T-helper 1 cell treated with Interleukin-12 subunit alpha and Interleukin-12 subunit beta and Interleukin-4 antibody, amounts not matched to agents 30 ng/mL and 1 ng/mL, for 36 hours (primary cell): ENCODE results near the gene SDC1. TPM values are rescaled to one million over a fixed set of nuclear protein-coding genes. Genes with fewer than 3 reads are reported as not detected.

Experiments
- intact Hi-C: fragments of 100-400 bp; cut with micrococcal nuclease; formaldehyde crosslinking; loops from one replicate; pipeline ENCODE4 v1.15.1; 2024
- total RNA-seq: library from RNA; stranded (reverse); gene quantifications from 2 replicates; pipeline ENCODE4 v1.2.3, GENCODE V29; 2022

The SDC1 gene
- total RNA-seq, 1 donor from 2014 or later, result not detected

DNA sequence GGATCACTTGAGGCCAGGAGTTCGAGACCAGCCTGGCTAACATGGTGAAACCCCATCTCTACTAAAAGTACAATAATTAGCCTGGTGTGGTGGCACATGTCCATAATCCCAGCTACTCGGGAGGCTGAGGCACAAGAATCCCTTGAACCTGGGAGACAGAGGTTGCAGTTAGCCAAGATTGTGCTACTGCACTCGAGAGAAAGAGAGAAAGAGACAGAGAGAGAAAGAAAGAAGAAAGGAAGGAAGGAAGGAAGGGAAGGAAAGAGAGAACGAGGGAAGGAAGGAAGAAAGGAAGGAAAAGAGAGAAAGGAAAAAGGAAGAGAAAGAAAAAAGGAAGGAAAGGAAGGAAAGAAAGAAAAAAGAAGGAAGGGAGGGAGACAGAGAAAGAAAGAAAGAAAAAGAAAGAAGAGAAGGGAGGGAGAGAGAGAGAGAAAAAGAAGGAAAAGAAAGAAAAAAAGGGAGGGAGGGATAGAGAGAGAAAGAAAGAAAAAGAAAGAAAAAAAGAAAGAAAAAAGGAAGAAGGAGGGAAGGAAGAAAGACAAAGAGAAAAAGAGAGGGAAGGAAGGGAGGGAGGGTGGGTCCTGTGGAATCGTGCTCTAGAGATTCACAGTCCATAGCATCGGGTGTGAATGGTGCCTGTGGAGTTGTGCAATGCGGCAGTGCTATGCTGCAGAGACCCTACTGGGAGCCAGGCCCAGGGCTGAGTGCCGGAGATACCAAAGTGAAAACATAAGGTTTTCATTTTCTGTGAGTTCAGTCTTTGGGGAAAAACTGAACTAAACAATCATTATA is 4.6 kb upstream of the SDC1 start:
- intact Hi-C loops, result no loop called here

DNA sequence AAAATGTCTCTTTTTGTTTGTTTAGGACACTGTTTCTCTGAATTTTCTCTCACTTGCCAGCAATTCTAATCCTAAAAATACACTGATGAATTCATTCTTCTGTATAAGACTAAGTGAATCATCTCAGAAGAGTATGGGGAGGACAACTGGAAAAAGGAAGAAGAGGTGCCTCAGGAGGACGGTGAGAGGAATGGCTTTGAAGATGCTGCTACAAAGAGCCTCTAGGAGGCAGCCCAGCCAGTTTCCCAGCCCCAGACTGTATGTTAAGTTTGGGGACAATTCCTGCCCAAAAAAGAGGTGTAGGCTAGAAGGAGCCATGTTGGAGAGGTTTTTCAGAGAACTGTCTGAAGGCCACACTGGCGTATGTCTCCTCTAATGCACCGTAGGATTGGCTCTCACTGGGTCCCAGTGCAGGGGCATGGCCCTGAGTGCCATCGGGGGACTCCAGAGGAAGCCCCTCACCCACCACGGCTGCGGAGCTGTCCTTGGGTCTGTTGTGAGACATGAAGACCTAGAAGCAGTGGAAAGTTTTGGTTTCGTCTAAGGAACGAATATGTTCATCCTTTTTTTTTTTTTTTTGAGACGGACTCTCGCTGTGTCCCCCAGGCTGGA is 3.1 kb upstream of the SDC1 start:
- intact Hi-C loops, result no loop called here

DNA sequence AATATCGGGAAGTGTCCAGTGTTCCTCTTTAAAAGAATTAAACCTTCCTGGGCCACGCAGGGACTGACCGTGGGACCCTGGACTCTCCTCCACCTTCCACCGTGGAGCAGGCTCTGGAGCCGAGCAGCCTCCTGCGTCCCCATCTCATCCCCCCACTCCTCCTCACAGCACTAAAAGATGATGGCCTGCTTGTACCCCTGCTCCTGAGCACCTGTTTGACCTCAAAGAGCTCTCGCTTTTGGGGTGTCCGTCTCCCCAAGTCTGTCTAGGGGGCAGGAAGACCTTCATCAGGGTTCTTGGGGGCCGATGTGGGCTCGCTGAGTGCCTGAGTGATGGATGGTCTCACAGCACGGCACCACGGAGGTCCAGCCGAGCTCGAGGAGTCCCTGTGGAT is 1.2 kb upstream of the SDC1 start:
- intact Hi-C loops, result no loop called here

DNA sequence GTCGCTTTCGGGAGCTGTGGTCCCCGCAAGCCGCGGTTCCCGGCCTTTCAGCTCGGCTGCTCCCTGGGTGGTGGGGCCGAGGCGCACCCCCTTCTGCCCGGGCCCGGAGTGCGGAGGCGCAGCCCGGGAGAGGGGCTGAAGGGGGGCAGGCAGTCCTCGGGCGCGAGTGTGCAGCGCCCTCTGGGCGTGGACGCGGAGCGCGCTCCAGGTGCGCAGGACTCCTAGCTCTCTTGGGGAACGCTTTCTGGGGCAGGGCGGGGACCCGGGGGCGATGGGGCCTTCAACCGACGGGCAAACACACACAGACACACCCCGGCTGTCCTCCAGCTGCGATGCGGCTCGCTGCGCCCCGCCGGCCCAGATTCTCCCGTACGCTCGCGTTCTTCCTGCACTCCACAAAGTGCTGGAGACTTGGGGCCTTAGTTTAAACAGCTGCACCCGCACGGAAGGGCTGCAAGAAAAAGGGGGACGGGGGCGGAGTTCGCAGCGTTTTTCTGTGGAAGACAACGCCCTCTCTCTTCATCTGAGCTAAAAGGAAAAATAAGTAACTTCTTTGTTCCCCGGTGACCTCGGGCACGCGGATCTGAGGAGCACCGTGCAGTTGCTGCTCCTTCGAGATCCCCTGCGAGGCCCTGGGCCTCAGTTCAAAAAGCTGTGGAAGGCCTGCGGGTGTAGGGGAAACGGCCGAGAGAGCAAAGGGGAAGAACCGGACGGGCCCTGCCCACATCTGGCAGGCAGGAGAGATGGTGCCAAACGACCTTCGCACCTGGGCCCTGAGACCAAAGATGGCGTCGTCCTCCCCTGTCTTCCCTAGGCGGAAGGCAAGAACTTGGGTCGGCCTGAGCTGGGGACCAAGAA is 593 bp upstream of the SDC1 start:
- intact Hi-C loops, result loop anchor here (1.0 kb wide), 1 partner anchor 269 kb away; no protein-coding TSS in a partner anchor

DNA sequence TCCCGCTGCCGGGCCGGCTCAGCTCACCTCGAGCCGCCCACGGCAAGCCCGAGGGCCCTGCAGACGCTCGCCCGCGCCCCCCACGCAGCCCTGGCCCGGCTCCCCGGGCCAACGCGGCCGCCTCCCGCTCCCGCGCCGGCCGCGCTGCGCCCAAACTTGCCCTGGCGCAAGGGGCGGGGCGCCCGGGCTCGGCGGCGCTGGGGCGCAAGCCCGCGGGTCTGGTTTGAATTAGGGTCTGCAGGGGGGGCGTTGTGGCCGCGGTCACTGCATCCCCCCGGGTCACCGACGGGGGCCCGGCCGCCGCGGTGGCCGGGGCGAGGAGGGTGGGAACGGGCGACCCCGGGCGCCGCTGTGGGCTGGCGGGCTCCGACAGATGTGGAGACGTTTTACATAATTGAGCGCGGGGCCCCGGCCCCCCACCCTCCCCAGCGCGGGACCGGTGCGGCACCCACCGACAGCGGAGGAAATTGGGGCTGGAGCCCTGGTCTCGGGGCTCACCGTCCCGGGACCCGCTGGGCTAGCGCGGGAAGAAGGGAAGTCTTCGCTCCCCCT is 690 bp downstream of the SDC1 start:
- intact Hi-C loops, result no loop called here

DNA sequence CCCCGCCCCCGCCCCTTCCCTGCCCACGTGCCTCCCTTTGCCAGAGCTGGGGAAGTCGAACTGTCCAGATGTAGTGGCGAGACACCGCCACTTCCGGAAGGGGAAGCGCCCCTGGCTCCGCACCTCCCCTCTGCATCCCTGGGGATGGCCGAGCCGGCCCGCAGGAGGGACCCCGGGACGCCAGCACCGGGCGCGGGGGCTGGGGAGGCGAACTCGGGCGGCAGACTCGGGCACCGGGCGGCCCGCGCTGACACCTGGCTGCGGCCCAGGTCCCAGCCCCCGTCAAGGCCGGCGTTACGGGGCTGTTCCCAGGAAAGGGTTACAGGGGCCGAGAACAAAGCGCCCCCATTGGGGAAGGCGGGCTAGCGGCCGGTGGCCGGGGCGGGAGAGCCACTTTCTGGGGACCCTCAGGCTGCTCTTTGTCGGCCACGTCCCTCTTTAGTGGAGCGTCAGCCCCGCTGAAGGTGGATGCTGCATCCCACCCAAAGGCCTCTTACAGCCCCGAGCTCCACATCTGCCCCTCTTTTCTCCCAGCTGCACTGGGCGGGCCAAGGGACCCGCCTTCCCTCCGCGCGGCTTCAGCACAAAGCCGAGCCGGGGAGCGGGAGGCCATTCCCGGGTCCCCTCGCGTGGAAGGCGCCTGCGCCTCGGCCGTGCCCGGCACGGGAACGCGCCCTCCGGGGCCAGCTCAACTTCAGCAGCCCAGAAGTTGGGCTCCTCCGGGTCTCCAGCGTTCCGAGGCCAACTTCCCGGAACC is 1.3 kb downstream of the SDC1 start:
- intact Hi-C loops, result no loop called here

DNA sequence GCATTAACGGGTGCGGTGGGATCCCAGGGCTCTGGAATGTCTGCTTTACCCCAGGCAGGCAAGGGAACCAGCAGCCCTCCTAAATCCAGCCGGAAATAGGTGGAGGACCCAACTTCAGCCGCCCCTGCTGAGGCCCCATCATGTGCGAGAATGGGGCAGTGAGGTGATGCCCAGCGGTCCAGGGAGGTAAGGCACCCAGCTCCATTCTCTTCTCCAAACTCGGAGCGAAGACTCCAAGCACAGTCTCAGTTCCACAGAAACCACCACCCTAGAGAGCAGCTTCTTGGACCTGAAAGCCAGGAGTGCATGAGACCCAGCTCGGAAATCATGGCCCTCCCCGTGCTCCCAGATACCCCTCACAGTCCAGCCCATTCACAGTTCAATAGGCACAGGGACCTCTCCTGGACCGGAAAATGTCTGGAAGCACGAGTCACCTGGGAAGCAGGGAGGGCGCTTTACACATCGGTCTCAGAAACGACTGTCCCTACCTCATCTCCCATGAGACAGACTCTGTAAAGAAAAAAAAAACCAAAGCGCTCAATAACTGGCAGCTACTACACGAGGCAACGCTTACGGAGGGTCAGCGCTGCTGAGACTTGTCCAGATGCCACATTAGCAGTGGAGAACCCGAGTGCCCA is 2.0 kb downstream of the SDC1 start:
- intact Hi-C loops, result no loop called here

DNA sequence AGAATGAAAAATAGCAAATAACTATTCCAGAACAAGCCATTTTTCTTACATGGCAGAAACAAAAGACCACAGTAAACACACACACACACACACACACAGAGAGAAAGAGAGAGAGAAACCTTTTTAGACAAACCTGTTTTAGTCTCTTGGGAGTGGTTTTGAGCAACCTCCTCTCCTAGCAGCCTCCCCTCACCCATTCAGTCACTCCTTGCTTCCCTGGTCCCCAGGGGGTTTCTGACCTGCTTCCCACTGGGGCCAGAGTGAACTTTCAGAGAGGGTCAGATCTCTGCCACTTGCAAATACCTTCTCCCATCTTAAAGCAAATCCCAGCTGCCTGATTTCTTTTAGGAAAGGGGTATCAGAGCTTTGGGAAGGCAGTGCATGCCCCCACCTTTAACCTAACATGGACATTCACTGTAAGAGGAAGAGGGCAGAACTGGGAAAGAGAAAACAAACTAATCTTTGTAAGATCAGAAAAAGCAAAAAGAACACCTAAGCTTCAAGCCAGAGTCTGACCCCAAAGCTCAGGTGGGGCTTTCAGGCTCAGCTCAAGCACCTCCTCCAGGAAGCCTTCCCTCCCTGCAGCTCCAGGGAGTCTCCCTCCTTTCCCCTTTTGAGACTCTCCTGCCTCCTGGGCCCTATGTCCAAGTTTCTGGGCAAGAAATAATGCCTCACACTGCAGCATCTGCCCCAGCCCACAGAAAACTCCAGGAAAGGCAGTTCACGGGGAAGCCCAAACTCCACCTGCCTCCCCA is 2.7 kb downstream of the SDC1 start:
- intact Hi-C loops, result no loop called here

DNA sequence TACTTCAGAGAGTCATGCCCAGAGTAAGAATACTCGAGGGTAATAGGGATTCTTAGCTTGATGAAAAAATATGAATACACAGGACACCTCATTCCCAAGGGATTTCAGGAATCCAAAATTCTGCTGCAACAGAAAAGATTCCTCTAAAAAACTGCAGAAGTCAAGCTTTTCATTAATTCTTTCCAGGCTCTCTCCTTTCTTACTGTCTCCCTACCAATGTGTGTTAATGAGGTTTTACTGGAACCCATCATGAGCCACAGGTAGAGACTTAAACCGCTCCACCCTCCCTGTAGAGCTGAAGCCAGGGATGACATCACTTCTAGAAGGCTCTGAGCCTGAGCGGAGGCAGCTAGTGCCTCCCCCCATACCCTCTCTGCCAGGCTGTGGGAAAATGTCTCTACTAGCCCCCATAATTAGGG is 3.4 kb downstream of the SDC1 start:
- intact Hi-C loops, result no loop called here

DNA sequence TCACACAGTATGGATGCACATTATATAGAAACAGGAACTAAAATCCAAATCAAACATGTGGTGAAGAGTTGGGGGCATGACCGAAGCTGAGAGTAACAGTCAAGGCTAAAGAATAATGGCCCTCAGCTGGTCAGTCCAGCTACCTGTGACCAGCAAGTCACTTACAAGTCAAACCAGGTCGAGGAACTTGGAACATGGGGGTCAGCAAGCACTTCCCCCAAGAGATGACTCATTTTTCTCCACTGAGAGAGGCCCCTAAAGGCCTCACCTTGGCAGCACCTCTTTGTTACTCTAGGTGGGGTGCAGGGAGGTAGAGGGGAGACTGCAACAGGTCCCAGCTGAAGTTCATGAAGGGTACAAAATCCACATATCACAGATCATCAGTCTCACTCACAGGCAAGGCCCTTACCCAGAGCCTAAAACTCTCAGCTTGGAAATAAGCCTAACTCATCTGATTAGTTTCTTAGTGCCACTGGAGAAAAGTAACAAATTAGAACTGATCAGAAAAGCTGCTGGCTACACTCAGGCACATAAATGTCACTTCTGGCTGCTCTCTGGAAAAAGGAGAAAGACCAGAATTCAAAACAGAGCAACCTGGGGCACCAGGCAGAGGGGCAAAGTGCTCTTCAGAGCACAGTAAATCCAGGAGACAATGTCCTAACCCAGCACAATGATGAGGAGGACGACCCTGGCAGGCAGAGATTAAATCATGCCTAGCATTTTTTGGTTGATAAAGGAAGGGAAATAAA is 4.0 kb downstream of the SDC1 start:
- intact Hi-C loops, result no loop called here

DNA sequence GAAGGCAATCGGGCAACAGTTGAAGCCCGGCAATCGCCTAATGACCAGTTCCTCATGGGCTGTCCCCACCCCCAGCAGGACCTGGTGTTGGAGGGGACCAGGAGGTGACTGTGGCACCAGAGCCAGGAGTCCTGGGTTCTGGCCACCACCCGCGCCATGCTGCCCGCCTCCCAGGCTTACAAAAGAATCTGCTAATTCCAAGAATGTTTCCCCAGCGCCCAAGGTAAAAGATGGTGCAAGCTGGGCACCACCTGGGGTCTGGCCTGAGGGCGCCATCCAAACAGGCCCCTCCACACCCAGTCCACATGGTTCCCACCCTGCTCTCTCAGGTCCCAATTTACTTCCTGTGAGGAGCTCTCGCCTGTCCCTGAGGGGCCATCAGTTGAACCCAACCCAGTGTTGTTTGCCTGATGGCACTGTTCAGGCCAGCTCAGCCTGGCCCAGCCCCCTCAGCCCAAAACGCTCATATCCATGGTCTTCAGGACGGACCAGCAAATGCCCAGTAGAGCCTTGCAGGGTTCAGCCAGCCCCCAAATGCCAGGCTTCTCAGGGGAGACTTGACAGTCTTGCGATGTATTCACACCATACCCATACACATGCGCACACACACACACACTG is 5.1 kb downstream of the SDC1 start:
- intact Hi-C loops, result no loop called here

DNA sequence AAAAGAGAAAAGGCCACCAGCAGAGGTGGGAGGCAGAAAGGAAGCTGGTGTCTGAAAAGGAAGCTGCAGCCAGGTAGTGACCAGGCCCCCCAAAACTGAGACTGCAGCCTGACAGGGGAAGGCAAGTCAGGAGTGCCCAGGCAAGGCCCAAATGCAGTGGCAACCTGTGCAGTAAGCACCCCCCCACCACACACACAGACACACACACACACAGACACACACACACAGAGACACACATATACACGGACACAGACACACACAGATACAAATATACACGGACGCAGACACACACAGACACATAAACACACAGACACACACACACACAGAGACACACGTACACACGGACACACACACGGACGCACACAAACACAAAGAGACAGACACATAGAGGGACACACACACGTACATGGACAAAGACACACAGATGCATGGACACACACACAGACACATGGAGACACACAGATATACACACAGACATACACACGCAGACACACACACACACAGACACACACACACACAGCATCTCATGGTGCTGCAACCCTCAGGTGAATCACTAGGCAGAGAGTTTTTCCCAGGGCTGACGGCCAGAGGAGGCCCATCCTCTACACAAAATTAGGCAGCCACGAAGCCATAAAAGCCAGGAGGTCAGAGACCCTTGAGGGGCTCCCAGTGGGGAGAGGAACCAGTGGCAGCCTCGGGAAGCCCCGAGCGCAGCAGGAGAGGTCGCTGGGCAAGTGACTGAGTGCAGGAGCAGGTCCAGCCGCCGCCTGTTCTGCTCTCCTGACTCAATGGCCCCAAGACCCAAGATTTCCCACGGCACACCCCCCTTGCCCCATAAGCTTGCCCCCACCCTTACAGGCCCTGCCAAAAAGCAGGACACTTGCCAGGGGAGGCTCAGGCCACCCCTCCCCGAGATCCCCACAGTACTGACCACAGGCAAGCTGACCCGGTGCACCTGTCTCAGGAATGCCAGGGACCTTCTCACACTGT is 6.3 kb downstream of the SDC1 start:
- intact Hi-C loops, result no loop called here

DNA sequence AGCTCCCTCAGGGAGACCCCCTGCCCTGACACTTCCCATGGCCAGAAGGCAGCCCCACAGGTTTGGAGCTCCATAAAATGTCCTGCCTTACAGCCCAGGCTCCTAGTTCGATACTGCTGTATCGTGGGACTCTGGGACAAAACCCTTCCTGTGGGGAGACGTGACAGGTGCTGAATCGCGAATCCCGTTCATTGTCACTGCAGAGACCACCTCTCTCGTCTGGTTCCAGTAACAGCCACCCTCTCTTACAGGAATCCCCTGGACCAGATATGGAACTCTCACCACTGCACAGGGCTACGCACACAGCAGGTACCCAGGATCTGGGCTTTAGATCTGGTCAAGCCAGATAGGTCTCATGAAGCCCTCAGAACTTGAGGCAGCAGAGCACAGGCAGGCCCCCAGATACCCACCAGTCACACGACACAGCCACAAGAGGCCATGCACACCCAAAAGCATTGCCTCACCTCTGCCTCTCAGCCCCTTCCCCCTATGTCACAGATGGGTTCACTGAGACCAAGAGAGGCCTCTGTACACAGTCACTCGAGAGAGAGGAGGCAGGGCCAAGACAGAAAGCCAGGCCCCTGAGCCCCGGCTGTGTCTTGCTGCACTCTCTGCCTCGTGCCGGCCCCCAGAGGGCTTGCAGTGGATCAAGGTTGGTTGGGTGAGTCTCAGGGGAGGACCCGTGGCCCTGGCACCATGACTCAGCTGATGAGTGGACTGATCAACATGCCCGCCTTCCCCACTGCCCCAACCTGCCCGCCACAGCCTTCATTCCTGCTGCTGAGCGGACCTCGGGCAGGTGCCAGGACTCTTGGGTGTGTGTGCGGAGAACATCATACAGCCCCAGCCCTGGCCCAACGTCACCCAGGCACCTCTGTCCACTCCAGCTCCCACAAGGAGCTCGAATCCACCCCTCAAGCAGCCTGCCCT is 7.6 kb downstream of the SDC1 start:
- intact Hi-C loops, result no loop called here

DNA sequence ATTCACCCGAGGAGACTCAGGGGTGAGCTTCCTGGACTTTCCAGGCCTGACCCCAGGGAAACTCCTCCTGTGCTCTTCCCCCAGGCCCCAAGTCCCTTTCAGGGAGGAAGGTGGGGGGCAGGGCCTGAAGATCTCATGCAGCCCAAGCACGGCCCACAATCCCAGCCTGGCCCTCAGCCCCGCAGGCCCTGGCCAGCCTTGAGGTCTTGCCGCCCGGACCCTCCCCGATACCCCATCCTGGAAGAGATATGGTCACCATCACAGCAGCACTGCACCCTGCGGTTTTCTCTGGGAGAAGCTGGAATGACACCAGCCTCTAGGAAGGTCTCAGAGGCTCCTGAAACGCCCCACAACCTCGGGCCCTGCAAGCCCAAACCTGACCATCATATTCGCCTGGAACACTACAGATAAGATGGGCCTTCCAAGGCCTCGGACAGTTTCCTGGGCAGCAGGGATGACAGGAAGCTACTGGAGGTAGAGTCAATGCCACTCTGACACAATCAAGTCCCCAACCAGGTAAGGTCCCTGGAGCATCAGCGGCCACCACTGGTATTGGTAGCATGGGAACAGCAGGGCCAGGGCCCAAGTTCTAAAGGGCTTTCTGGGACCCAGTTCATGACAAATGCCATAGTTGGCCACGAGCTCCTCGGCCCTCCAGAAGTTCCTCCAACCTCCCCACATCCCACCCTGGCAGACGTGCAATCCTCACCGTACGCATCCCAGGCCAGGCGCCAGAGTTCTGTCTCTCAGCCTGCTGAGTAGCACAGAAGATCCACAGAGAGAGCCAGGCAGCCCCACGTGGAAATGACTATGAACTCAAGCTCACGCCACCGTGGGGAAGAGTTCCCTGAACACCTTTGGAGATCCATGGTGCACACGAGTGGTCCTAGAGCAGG is 8.6 kb downstream of the SDC1 start:
- intact Hi-C loops, result no loop called here
